Stomach (tissue), 4 donors: Measurements from ENCODE around the gene BCL11B.

Experiments used
- CTCF ChIP-seq, 7 experiments: fragments of 450-650 bp in 4 of 7; fragments of 200-600 bp in 3 of 7; sonication (generic) in 3 of 7; IDR thresholded peaks; one replicate each; pipeline ENCODE4 v1.5.1; 2016 to 2019; ENCODE audit warnings: antibody characterized with exemption in 7 of 7, control low read depth in 2 of 7, mild to moderate bottlenecking in 1 of 7
- POLR2AphosphoS5 ChIP-seq, 3 donors: sonication (generic); formaldehyde crosslinking; IDR thresholded peaks; one replicate each; pipeline ENCODE4 v1.6.1; 2016; ENCODE audit warnings: antibody characterized with exemption in 3 of 3

GRCh38 chr14:99236386-99237138, 35.4 kb downstream of the BCL11B start:
- TF ChIP-seq CTCF (IDR thresholded peaks at IDR 0.05) (no peak), POLR2AphosphoS5 (IDR thresholded peaks at IDR 0.05) (no peak)
